Right lobe of liver (tissue), 4 donors: Measurements from ENCODE around the gene NUDT1.

ENCODE experiments used
- POLR2A ChIP-seq: fragments of 450-650 bp; IDR thresholded peaks from one replicate; pipeline ENCODE4 v1.6.1; 2017; ENCODE audit warnings: antibody characterized with exemption, mild to moderate bottlenecking
- TF ChIP-seq, protein P1 (sequence below), 4 donors: fragments of 200-600 bp in 3 of 4; fragments of 450-650 bp in 1 of 4; IDR thresholded peaks; one replicate each; pipeline versions ENCODE4 v1.5.1 to v1.8.0; 2016 to 2022; ENCODE audit warnings: antibody characterized with exemption in 4 of 4, mild to moderate bottlenecking in 2 of 4
- donor health status: DM: no; HTN: no; CAD: no.
- donor health status: DM: no; HTN: no; CAD: no.
- donor health status: DM: no; HTN: yes; CAD: no.

DNA sequence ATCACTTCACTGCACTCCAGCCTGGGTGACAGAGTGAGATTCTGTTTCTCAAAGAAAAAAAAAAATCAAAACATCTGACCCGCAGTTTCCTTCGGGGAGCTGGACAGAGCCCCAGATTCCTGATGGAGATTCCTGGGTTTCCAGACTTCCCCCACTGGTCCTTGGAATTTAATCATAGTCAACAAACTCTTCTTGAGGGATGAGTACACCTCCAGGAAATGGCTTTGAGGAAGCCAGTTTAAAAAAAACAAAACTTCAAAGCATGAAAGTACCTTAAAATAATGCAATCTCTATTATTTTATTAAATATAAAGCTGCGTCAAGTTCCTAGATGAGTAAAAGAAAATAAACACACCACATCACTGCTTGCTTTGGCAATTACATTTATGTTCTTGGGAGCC, 8.1 kb upstream of the NUDT1 start:
- TF ChIP-seq POLR2A: no peak
- TF ChIP-seq, protein P1, sequence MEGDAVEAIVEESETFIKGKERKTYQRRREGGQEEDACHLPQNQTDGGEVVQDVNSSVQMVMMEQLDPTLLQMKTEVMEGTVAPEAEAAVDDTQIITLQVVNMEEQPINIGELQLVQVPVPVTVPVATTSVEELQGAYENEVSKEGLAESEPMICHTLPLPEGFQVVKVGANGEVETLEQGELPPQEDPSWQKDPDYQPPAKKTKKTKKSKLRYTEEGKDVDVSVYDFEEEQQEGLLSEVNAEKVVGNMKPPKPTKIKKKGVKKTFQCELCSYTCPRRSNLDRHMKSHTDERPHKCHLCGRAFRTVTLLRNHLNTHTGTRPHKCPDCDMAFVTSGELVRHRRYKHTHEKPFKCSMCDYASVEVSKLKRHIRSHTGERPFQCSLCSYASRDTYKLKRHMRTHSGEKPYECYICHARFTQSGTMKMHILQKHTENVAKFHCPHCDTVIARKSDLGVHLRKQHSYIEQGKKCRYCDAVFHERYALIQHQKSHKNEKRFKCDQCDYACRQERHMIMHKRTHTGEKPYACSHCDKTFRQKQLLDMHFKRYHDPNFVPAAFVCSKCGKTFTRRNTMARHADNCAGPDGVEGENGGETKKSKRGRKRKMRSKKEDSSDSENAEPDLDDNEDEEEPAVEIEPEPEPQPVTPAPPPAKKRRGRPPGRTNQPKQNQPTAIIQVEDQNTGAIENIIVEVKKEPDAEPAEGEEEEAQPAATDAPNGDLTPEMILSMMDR (IDR thresholded peaks at IDR 0.05): no peak
